Gastrocnemius medialis (tissue), 4 donors: ENCODE results near the gene SLC37A1. TPM values are rescaled to one million over a fixed set of nuclear protein-coding genes. Genes with fewer than 3 reads are reported as not detected.

Experiments used
- ATAC-seq, 2 donors: fragments of 150-250 bp; one replicate each; pipeline ENCODE4 v1.9.1; 2016
- DNase-seq, 2 donors: peaks; one replicate each; pipeline ENCODE4 v3.0.0-alpha.2; 2019
- H3K27ac ChIP-seq, 4 donors: fragments of 200-600 bp; sonication (generic); 1 replicate in 1 of 4; 2 replicates in 3 of 4; pipeline ENCODE4 v1.5.1; 2016 to 2018; ENCODE audit warnings: mild to moderate bottlenecking in 2 of 4, moderate library complexity in 1 of 4
- H3K27me3 ChIP-seq, 3 donors: fragments of 200-600 bp; sonication (generic) in 2 of 3; 1 replicate in 1 of 3; 2 replicates in 2 of 3; pipeline versions ENCODE4 v1.5.1 to v1.6.0; 2016 to 2019; ENCODE audit warnings: mild to moderate bottlenecking in 1 of 3, moderate library complexity in 1 of 3
- H3K36me3 ChIP-seq, 2 donors: fragments of 200-600 bp; sonication (generic) in 1 of 2; one replicate each; pipeline ENCODE4 v1.5.1; 2017 to 2018
- H3K4me1 ChIP-seq, 2 donors: fragments of 200-600 bp; sonication (generic) in 1 of 2; one replicate each; pipeline ENCODE4 v1.5.1; 2016 to 2017; ENCODE audit warnings: mild to moderate bottlenecking in 2 of 2
- H3K4me3 ChIP-seq, 4 donors: fragments of 200-600 bp; sonication (generic) in 3 of 4; 1 replicate in 1 of 4; 2 replicates in 3 of 4; pipeline ENCODE4 v1.5.1; 2016 to 2019; ENCODE audit warnings: mild to moderate bottlenecking in 2 of 4
- H3K9me3 ChIP-seq, 3 donors: fragments of 200-600 bp; sonication (generic) in 2 of 3; 1 replicate in 1 of 3; 2 replicates in 2 of 3; pipeline ENCODE4 v1.5.1; 2016 to 2019
- POLR2A ChIP-seq, 2 donors: fragments of 450-650 bp; IDR thresholded peaks; one replicate each; pipeline ENCODE4 v1.6.1; 2017; ENCODE audit warnings: antibody characterized with exemption in 2 of 2, mild to moderate bottlenecking in 2 of 2, moderate library complexity in 2 of 2
- in situ Hi-C, 4 donors: fragments of 200-750 bp; cut with MboI; loops; one replicate each; pipeline versions ENCODE4 v1.15.0 to v1.8.0; 2017; ENCODE audit warnings: low sequenced_read_pairs in 4 of 4
- intact Hi-C: fragments of 100-400 bp; cut with DNase I; formaldehyde crosslinking; loops from one replicate; pipeline ENCODE4 v1.15.1; 2023; ENCODE audit warnings: low total_unique reads
- total RNA-seq, 4 donors: library from RNA; depleted of rRNA; stranded (reverse); fragments of >200 nt; gene quantifications; one replicate each; pipeline versions ENCODE4 v1.1.0 to v1.2.3, GENCODE V29; 2016
- TF ChIP-seq, protein P1 (sequence below), 5 experiments: fragments of 450-650 bp in 3 of 5; fragments of 200-600 bp in 2 of 5; sonication (generic) in 2 of 5; IDR thresholded peaks in 4 of 5; conservative IDR thresholded peaks in 1 of 5; 1 replicate in 4 of 5; 2 replicates in 1 of 5; pipeline ENCODE4 v1.5.1; 2016 to 2019; ENCODE audit warnings: antibody characterized with exemption in 5 of 5, mild to moderate bottlenecking in 3 of 5, moderate library complexity in 3 of 5

Gene SLC37A1
- total RNA-seq, 4 donors from 2014 or later: 8.3 to 16.1 (median 12.4) TPM

DNA sequence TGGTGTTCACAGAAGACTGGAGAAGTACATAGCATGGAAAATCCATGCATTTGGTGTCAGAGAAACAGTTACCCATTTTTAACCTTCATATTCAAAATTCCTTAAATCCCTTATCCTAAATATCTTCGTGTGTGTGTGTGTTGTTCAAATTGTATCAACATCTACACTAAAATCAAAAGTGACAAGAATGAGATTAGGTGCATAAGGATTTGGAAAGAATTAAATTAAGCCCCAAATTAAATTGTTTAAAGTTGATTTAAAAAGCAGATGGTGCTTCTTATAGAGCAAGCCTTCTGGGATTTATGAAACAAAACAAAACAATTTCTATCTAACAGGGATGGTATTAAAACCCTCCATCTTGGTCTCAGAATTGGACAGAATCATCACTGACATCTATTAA lies 22.3 kb upstream of the SLC37A1 start:
- ATAC-seq: no peak
- TF ChIP-seq, protein P1, sequence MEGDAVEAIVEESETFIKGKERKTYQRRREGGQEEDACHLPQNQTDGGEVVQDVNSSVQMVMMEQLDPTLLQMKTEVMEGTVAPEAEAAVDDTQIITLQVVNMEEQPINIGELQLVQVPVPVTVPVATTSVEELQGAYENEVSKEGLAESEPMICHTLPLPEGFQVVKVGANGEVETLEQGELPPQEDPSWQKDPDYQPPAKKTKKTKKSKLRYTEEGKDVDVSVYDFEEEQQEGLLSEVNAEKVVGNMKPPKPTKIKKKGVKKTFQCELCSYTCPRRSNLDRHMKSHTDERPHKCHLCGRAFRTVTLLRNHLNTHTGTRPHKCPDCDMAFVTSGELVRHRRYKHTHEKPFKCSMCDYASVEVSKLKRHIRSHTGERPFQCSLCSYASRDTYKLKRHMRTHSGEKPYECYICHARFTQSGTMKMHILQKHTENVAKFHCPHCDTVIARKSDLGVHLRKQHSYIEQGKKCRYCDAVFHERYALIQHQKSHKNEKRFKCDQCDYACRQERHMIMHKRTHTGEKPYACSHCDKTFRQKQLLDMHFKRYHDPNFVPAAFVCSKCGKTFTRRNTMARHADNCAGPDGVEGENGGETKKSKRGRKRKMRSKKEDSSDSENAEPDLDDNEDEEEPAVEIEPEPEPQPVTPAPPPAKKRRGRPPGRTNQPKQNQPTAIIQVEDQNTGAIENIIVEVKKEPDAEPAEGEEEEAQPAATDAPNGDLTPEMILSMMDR (IDR thresholded peaks at IDR 0.05 in 4 of 5, conservative IDR thresholded peaks at IDR 0.05 in 1 of 5): no peak
- no peak for TF ChIP-seq POLR2A (IDR thresholded peaks at IDR 0.05)
- H3K36me3 ChIP-seq: no peaks in the 10 kb centered on the region
- DNase-seq: no peak
- intact Hi-C loops: loop anchor here (5.0 kb wide), 1 partner anchor 1324 kb away; the partner anchor contains the start of gene BACE2
- no peak overlapping the region for H3K27ac ChIP-seq
- no peak overlapping the region for H3K4me3 ChIP-seq
- H3K27me3 ChIP-seq: peaks cover 0 to 5% (median 0%) of the 10 kb centered on the region in 3 donors
- in situ Hi-C loops: no loop called here
- no peaks in the 10 kb centered on the region for H3K9me3 ChIP-seq
- no peaks in the 10 kb centered on the region for H3K4me1 ChIP-seq

- Histone ChIP-seq H3K27ac (no peak overlapping the region), H3K9me3 (no peaks in the 10 kb centered on the region), H3K27me3 (peaks cover 0 to 5% (median 0%) of the 10 kb centered on the region in 3 donors), H3K4me3 (no peak overlapping the region), H3K4me1 (peaks cover 0 to 4% of the 10 kb centered on the region in 2 donors), H3K36me3 (no peaks in the 10 kb centered on the region)
- intact Hi-C loops (loop anchor here (5.0 kb wide), 1 partner anchor 1325 kb away; the partner anchor contains the start of gene BACE2), in situ Hi-C loops (no loop called here)
- DNase-seq (no peak), ATAC-seq (no peak)
- no peak for TF ChIP-seq POLR2A (IDR thresholded peaks at IDR 0.05)
- TF ChIP-seq, protein P1 (IDR thresholded peaks at IDR 0.05 in 4 of 5, conservative IDR thresholded peaks at IDR 0.05 in 1 of 5): no peak
Observed at GRCh38 chr21:42492201-42492600, 21.5 kb upstream of the SLC37A1 start.

DNA sequence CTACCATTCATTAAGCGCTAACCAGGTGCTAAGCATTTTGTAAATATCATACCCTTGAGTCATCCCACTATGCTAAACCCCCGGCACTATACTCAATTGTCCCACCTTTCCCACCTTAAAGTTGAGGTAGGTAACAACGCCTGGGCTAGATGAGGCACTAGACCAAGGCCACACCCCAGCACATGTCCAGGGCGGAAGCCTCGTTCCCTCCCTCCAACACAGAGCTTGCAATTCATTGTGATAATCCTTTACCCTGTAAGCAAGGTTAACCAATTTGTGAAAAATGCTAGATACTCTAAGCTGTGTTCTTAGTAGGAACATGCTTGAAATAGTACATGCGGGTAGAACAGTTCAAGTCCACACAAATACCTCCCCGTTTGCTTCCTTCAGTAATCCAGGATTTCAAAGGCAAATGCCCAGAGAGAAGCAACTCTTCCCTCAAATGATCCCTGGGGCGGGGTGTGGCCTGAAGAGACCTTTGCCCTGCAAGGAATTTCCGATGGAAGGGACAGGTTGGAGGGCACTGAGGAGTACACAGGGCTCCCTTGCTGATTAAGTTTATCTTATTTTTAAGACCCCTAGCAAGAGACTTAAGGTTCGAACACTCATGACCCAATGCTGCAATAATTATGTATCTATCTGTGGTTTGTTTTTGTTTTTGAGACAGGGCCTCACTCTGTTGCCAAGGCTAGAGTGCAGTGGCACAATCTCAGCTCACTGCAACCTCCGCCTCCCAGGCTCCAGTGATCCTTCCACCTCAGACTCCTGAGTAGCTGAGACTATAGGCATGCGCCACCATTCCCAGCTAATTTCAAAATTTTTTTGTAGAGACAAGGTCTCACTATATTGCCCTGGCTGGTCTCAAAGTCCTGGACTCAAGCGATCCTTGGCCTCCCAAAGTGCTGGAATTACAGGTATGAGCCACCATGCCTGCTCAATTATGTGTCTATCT lies 20.3 kb upstream of the SLC37A1 start:
- intact Hi-C loops: loop anchor here (5.0 kb wide), 1 partner anchor 1326 kb away; the partner anchor contains the start of gene BACE2
- Histone ChIP-seq H3K27me3 (no peaks in the 10 kb centered on the region), H3K9me3 (no peaks in the 10 kb centered on the region), H3K4me3 (no peak overlapping the region), H3K36me3 (no peaks in the 10 kb centered on the region), H3K4me1 (peaks cover 0 to 5% of the 10 kb centered on the region in 2 donors), H3K27ac (no peak overlapping the region)
- DNase-seq: no peak
- ATAC-seq: no peak
- in situ Hi-C loops: no loop called here
- no peak for TF ChIP-seq POLR2A (IDR thresholded peaks at IDR 0.05)
- TF ChIP-seq, protein P1 (IDR thresholded peaks at IDR 0.05 in 4 of 5, conservative IDR thresholded peaks at IDR 0.05 in 1 of 5): no peak

- H3K9me3 ChIP-seq: no peaks in the 10 kb centered on the region
- TF ChIP-seq POLR2A (IDR thresholded peaks at IDR 0.05): no peak
- TF ChIP-seq, protein P1 (IDR thresholded peaks at IDR 0.05 in 4 of 5, conservative IDR thresholded peaks at IDR 0.05 in 1 of 5): no peak
- intact Hi-C loops: no loop called here
- no peaks in the 10 kb centered on the region for H3K27me3 ChIP-seq
- H3K36me3 ChIP-seq: no peaks in the 10 kb centered on the region
- H3K4me3 ChIP-seq: no peak overlapping the region
- ATAC-seq (no peak), DNase-seq (no peak)
- in situ Hi-C loops: no loop called here
- H3K4me1 ChIP-seq: peaks cover 0 to 5% of the 10 kb centered on the region in 2 donors
- H3K27ac ChIP-seq: no peak overlapping the region
Observed at GRCh38 chr21:42495027-42495426, 18.6 kb upstream of the SLC37A1 start.
